Measurements from ENCODE around the gene OBSCN. TPM values are rescaled to one million over a fixed set of nuclear protein-coding genes. Genes with fewer than 3 reads are reported as not detected.
"Not testable (repeated sequence)": the region's sequence is repeated elsewhere in the genome, so short reads cannot be mapped to it uniquely, and the experiment has no call there.

The OBSCN gene
- polyA plus RNA-seq, 3 donors, result 31.3 to 43.8 (median 35.6) TPM

GRCh38 chr1:228265167-228265566 lies 57.3 kb downstream of the OBSCN start:
- no peak for DNase-seq (ENCODE audit: extremely low read depth in 1 of 11, low read depth in 9 of 11, low spot score in 4 of 11)

- no peak for DNase-seq (ENCODE audit: extremely low read depth in 1 of 11, low read depth in 9 of 11, low spot score in 4 of 11)
These were observed 60.4 kb downstream of the OBSCN start for GRCh38 chr1:228267962-228268880.

GRCh38 chr1:228268881-228269265 lies 61.0 kb downstream of the OBSCN start:
- no peak for DNase-seq (ENCODE audit: extremely low read depth in 1 of 11, low read depth in 9 of 11, low spot score in 4 of 11)

- not testable (repeated sequence) for DNase-seq (ENCODE audit: extremely low read depth in 1 of 11, low read depth in 9 of 11, low spot score in 4 of 11)
These were observed 61.6 kb downstream of the OBSCN start for GRCh38 chr1:228269431-228269830.

- no peak for DNase-seq (ENCODE audit: extremely low read depth in 1 of 11, low read depth in 9 of 11, low spot score in 4 of 11)
These were observed 62.2 kb downstream of the OBSCN start for GRCh38 chr1:228270032-228270431.

GRCh38 chr1:228271701-228272251 lies 63.9 kb downstream of the OBSCN start:
- no peak for DNase-seq (ENCODE audit: extremely low read depth in 1 of 11, low read depth in 9 of 11, low spot score in 4 of 11)

GRCh38 chr1:228272331-228272791 lies 64.5 kb downstream of the OBSCN start:
- DNase-seq (ENCODE audit: extremely low read depth in 1 of 11, low read depth in 9 of 11, low spot score in 4 of 11), result no peak

GRCh38 chr1:228272831-228273571 lies 65.2 kb downstream of the OBSCN start:
- DNase-seq (ENCODE audit: extremely low read depth in 1 of 11, low read depth in 9 of 11, low spot score in 4 of 11), result no peak

GRCh38 chr1:228273720-228274451 lies 66.0 kb downstream of the OBSCN start:
- no peak for DNase-seq (ENCODE audit: extremely low read depth in 1 of 11, low read depth in 9 of 11, low spot score in 4 of 11)

- no peak for DNase-seq (ENCODE audit: extremely low read depth in 1 of 11, low read depth in 9 of 11, low spot score in 4 of 11)
These were observed 66.8 kb downstream of the OBSCN start for GRCh38 chr1:228274452-228275178.

- no peak for DNase-seq (ENCODE audit: extremely low read depth in 1 of 11, low read depth in 9 of 11, low spot score in 4 of 11)
These were observed 67.3 kb downstream of the OBSCN start for GRCh38 chr1:228275179-228275429.

GRCh38 chr1:228275430-228276173 lies 67.8 kb downstream of the OBSCN start:
- DNase-seq (ENCODE audit: extremely low read depth in 1 of 11, low read depth in 9 of 11, low spot score in 4 of 11), result peak; percentile 61 to 90 (median 82)

- peak in 3 of 11 donors; percentile 5 to 11 (median 8) for DNase-seq (ENCODE audit: extremely low read depth in 1 of 11, low read depth in 9 of 11, low spot score in 4 of 11)
These were observed 68.5 kb downstream of the OBSCN start for GRCh38 chr1:228276174-228276831.

GRCh38 chr1:228276901-228277490 lies 69.2 kb downstream of the OBSCN start:
- no peak for DNase-seq (ENCODE audit: extremely low read depth in 1 of 11, low read depth in 9 of 11, low spot score in 4 of 11)

- no peak for DNase-seq (ENCODE audit: extremely low read depth in 1 of 11, low read depth in 9 of 11, low spot score in 4 of 11)
These were observed 69.9 kb downstream of the OBSCN start for GRCh38 chr1:228277491-228278431.

- DNase-seq (ENCODE audit: extremely low read depth in 1 of 11, low read depth in 9 of 11, low spot score in 4 of 11), result no peak
These were observed 70.6 kb downstream of the OBSCN start for GRCh38 chr1:228278432-228278941.
